GM12864 (cell line): ENCODE results near the gene DIS3L2.
"Not testable (repeated sequence)": the region's sequence is repeated elsewhere in the genome, so short reads cannot be mapped to it uniquely, and the experiment has no call there.

Experiments
- DNase-seq: peaks from one replicate; pipeline ENCODE4 v3.0.0-alpha.2; 2011; ENCODE audit warnings: low read depth
- H3K4me3 ChIP-seq: 2 replicates; pipeline ENCODE4 v1.5.1; 2011; ENCODE audit warnings: mild to moderate bottlenecking, low read depth, low read length, control low read depth
- TF ChIP-seq, protein P1 (sequence below): IDR thresholded peaks from 2 replicates; pipeline ENCODE4 v1.5.1; 2011; ENCODE audit warnings: low read depth, mild to moderate bottlenecking, moderate library complexity, low read length, control low read depth, inconsistent platforms; ENCODE audit errors: missing control alignments

DIS3L2 gene

GRCh38 chr2:232162187-232162586 is 200.7 kb downstream of the DIS3L2 start:
- no peak for DNase-seq
- TF ChIP-seq, protein P1, sequence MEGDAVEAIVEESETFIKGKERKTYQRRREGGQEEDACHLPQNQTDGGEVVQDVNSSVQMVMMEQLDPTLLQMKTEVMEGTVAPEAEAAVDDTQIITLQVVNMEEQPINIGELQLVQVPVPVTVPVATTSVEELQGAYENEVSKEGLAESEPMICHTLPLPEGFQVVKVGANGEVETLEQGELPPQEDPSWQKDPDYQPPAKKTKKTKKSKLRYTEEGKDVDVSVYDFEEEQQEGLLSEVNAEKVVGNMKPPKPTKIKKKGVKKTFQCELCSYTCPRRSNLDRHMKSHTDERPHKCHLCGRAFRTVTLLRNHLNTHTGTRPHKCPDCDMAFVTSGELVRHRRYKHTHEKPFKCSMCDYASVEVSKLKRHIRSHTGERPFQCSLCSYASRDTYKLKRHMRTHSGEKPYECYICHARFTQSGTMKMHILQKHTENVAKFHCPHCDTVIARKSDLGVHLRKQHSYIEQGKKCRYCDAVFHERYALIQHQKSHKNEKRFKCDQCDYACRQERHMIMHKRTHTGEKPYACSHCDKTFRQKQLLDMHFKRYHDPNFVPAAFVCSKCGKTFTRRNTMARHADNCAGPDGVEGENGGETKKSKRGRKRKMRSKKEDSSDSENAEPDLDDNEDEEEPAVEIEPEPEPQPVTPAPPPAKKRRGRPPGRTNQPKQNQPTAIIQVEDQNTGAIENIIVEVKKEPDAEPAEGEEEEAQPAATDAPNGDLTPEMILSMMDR, result no peak
- no peak overlapping the region for H3K4me3 ChIP-seq

- H3K4me3 ChIP-seq, result no peak overlapping the region
Observed at GRCh38 chr2:232170396-232170795, 208.9 kb downstream of the DIS3L2 start.

DNA sequence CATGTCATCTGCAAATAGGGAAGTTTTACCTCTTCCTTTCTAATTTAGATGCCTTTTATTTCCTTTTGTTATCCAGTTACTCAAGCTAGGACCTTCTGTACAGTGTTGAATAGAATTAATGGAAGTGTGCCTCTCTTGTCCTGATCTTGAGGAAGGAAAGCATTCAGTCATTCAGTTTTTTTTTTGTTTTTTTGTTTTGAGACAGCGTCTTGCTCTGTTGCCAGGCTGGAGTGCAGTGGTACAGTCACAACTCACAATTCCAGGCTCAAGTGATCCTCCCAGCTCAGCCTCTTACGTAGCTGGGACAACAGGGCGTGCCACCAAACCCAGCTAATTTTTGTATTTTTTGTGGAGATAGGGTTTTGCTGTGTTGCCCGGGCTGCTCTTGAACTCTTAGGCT is 213.1 kb downstream of the DIS3L2 start:
- TF ChIP-seq, protein P1, result no peak
- no peak overlapping the region for H3K4me3 ChIP-seq
- DNase-seq, result no peak

More at GRCh38 chr2:232170396-232170795, 208.9 kb downstream of the DIS3L2 start:
- DNase-seq, result no peak
- TF ChIP-seq, protein P1, result no peak

- not testable (repeated sequence) for DNase-seq, H3K4me3 ChIP-seq
Observed at GRCh38 chr2:232176587-232176986, 215.1 kb downstream of the DIS3L2 start.

- H3K4me3 ChIP-seq, result no peak overlapping the region
- TF ChIP-seq, protein P1, result no peak
- no peak for DNase-seq
Observed at GRCh38 chr2:232183279-232183678, 221.8 kb downstream of the DIS3L2 start.

DNA sequence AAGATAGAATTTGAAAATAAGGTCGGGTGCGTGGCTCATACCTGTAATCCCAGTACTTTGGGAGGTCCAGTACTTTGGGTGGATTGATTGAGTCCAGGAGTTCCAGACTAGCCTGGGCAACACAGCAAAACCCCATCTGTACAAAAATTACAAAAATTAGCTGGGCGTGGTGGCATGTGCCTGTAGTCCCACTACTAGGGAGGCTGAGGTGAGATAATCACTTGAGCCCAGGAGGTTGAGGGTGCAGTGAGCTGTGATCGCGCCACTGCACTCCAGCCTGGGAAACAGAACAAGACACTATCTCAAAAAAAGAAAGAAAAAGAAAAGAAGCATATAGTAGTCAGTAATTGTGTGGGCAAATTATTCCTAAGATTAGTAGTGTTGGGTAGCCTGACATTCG is 222.8 kb downstream of the DIS3L2 start:
- TF ChIP-seq, protein P1, result no peak
- H3K4me3 ChIP-seq, result no peak overlapping the region
- DNase-seq, result no peak

DNA sequence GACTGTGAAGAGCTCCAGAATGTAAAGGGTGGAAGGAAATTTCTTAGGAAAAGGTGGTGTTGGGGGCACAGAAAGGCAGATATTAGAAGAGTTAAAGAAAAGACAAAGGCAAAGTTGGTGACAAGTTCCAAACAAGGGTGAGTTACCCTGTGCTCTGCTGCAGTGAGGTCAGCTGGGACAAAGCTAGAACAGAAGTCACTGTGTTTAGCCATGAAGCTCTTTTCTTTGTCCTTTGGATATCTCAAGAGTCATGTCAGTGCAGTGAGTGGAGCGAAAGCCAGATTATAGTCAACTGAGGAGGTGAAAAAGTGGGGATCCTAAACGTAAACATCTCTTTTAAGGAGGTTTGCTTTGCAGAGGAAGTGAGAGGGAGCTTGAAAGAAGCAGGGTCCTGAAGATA is 229.3 kb downstream of the DIS3L2 start:
- no peak overlapping the region for H3K4me3 ChIP-seq
- no peak for DNase-seq
- TF ChIP-seq, protein P1, result no peak
